Islet of Langerhans (tissue), 1 donor: ENCODE measurements around the gene WBP2.

Experiments used
- FAIRE-seq: peaks from one replicate; lab custom pipeline; 2011; peaks lifted over from hg19 to GRCh38; lab: Jason Lieb, UNC

The WBP2 gene

GRCh38 chr17:75827308-75828075 is 27.6 kb downstream of the WBP2 start:
- FAIRE-seq = no peak

GRCh38 chr17:75826561-75827307 is 28.4 kb downstream of the WBP2 start:
- FAIRE-seq = no peak

GRCh38 chr17:75825748-75826370 is 29.3 kb downstream of the WBP2 start:
- FAIRE-seq = no peak

GRCh38 chr17:75825149-75825552 is 30.0 kb downstream of the WBP2 start:
- no peak for FAIRE-seq

- FAIRE-seq = no peak
Observed at GRCh38 chr17:75824666-75825065, 30.5 kb downstream of the WBP2 start.

GRCh38 chr17:75824050-75824552 is 31.0 kb downstream of the WBP2 start:
- FAIRE-seq = no peak

GRCh38 chr17:75823257-75824041 is 31.7 kb downstream of the WBP2 start:
- FAIRE-seq = no peak

GRCh38 chr17:75822800-75823166 is 32.4 kb downstream of the WBP2 start:
- no peak for FAIRE-seq

GRCh38 chr17:75822119-75822799 is 32.9 kb downstream of the WBP2 start:
- FAIRE-seq = no peak

- no peak for FAIRE-seq
Observed at GRCh38 chr17:75821552-75821951, 33.6 kb downstream of the WBP2 start.

- FAIRE-seq = no peak
Observed at GRCh38 chr17:75820094-75821080, 34.7 kb downstream of the WBP2 start.

- FAIRE-seq = no peak
Observed at GRCh38 chr17:75819678-75820077, 35.5 kb downstream of the WBP2 start.

GRCh38 chr17:75819116-75819515 is 36.0 kb downstream of the WBP2 start:
- no peak for FAIRE-seq

GRCh38 chr17:75818326-75818885 is 36.7 kb downstream of the WBP2 start:
- FAIRE-seq = no peak

- FAIRE-seq = no peak
Observed at GRCh38 chr17:75817571-75817970, 37.6 kb downstream of the WBP2 start.

GRCh38 chr17:75816693-75817092 is 38.4 kb downstream of the WBP2 start:
- no peak for FAIRE-seq

GRCh38 chr17:75815399-75815798 is 39.7 kb downstream of the WBP2 start:
- no peak for FAIRE-seq

- FAIRE-seq = no peak
Observed at GRCh38 chr17:75814900-75815373, 40.2 kb downstream of the WBP2 start.

GRCh38 chr17:75814021-75814395 is 41.1 kb downstream of the WBP2 start:
- no peak for FAIRE-seq
